ENCODE data around the gene MPHOSPH8.

- TF ChIP-seq CTCF (IDR thresholded peaks at IDR 0.05), result no peak
- no peak for TF ChIP-seq ERG (CRISPR knock-in tag; IDR thresholded peaks at IDR 0.05)
- no peak for TF ChIP-seq IRF1 (CRISPR knock-in tag; IDR thresholded peaks at IDR 0.05)
- TF ChIP-seq MLX (CRISPR knock-in tag; IDR thresholded peaks at IDR 0.05), result no peak
- TF ChIP-seq USF2 (CRISPR knock-in tag; IDR thresholded peaks at IDR 0.05), result no peak
- TF ChIP-seq E2F5 (CRISPR knock-in tag; IDR thresholded peaks at IDR 0.05), result no peak
- no peak for TF ChIP-seq FOXP4 (CRISPR knock-in tag; IDR thresholded peaks at IDR 0.05)
- no peak for TF ChIP-seq NR2C2 (CRISPR knock-in tag; IDR thresholded peaks at IDR 0.05)
- TF ChIP-seq SMAD3 (CRISPR knock-in tag; IDR thresholded peaks at IDR 0.05; ENCODE audit: borderline replicate concordance), result no peak
- no peak for TF ChIP-seq AFF4 (CRISPR knock-in tag; IDR thresholded peaks at IDR 0.05; ENCODE audit: borderline replicate concordance)
- TF ChIP-seq MXD4 (CRISPR knock-in tag; IDR thresholded peaks at IDR 0.05; ENCODE audit: borderline replicate concordance), result no peak
- TF ChIP-seq ATF3 (CRISPR knock-in tag; conservative IDR thresholded peaks at IDR 0.05), result no peak
- no peak for TF ChIP-seq ZNF512 (CRISPR knock-in tag; IDR thresholded peaks at IDR 0.05; ENCODE audit: borderline replicate concordance)
Observed at GRCh38 chr13:19668778-19669177, 35.3 kb downstream of the MPHOSPH8 start.
